Transverse colon (tissue), 4 donors: Measurements from ENCODE around the gene TBCEL. TPM values are rescaled to one million over a fixed set of nuclear protein-coding genes. Genes with fewer than 3 reads are reported as not detected.

Experiments
- DNase-seq: peaks from one replicate; pipeline ENCODE4 v3.0.0-alpha.2; 2019
- H3K27ac ChIP-seq, 4 donors: fragments of 200-600 bp; sonication (generic); 2 replicates each; pipeline ENCODE4 v1.5.1; 2016 to 2018; ENCODE audit warnings: inconsistent platforms in 4 of 4
- H3K27me3 ChIP-seq: fragments of 200-600 bp; sonication (generic); 2 replicates; pipeline ENCODE4 v1.5.1; 2017; ENCODE audit warnings: inconsistent platforms
- H3K36me3 ChIP-seq, 4 donors: fragments of 200-600 bp; sonication (generic); 2 replicates each; pipeline ENCODE4 v1.5.1; 2017 to 2019; ENCODE audit warnings: inconsistent platforms in 4 of 4
- H3K4me1 ChIP-seq, 4 donors: fragments of 200-600 bp; sonication (generic); 2 replicates each; pipeline ENCODE4 v1.5.1; 2017 to 2020; ENCODE audit warnings: inconsistent platforms in 4 of 4
- H3K4me3 ChIP-seq, 4 donors: fragments of 200-600 bp; sonication (generic); 1 replicate in 1 of 4; 2 replicates in 3 of 4; pipeline versions ENCODE4 v1.5.1 to v1.6.1; 2017 to 2019; ENCODE audit warnings: inconsistent platforms in 4 of 4
- H3K9me3 ChIP-seq, 2 donors: fragments of 200-600 bp; sonication (generic); 2 replicates each; pipeline ENCODE4 v1.5.1; 2017 to 2019; ENCODE audit warnings: inconsistent platforms in 2 of 2
- CTCF ChIP-seq, 5 experiments: fragments of 200-600 bp in 3 of 5; fragments of 450-650 bp in 2 of 5; sonication (generic) in 3 of 5; IDR thresholded peaks; 1 replicate in 2 of 5; 2 replicates in 3 of 5; pipeline ENCODE4 v1.5.1; 2016 to 2017; ENCODE audit warnings: antibody characterized with exemption in 5 of 5, inconsistent platforms in 3 of 5, mild to moderate bottlenecking in 2 of 5, moderate library complexity in 1 of 5
- EP300 ChIP-seq: sonication (generic); formaldehyde crosslinking; IDR thresholded peaks from one replicate; pipeline ENCODE4 v1.6.1; 2017; ENCODE audit warnings: antibody characterized with exemption, low read depth
- POLR2A ChIP-seq: fragments of 450-650 bp; IDR thresholded peaks from one replicate; pipeline ENCODE4 v1.6.1; 2016; ENCODE audit warnings: antibody characterized with exemption, mild to moderate bottlenecking, moderate library complexity
- POLR2AphosphoS5 ChIP-seq, 3 donors: sonication (generic); formaldehyde crosslinking; IDR thresholded peaks; one replicate each; pipeline ENCODE4 v1.6.1; 2016; ENCODE audit warnings: antibody characterized with exemption in 3 of 3
- WGBS, 2 donors: methylation state at CpG; one replicate each; pipeline ENCODE4 v1.1.5; 2018; ENCODE audit warnings: low coverage in 1 of 2; 5-methylcytosine and 5-hydroxymethylcytosine counted together
- in situ Hi-C, 4 donors: fragments of 200-750 bp; cut with MboI; loops; one replicate each; pipeline versions ENCODE4 v1.15.0 to v1.15.1; 2017; ENCODE audit warnings: low sequenced_read_pairs in 3 of 4, low pct_ligation_motif_present in 1 of 4, low pct_unique_long_range_greater_than_20kb in 1 of 4
- intact Hi-C: fragments of 100-400 bp; cut with DNase I; formaldehyde crosslinking; loops from one replicate; pipeline ENCODE4 v1.15.1; 2023; ENCODE audit warnings: low total_unique reads
- total RNA-seq, 4 donors: library from RNA; depleted of rRNA; stranded (reverse); fragments of >200 nt; gene quantifications; one replicate each; pipeline ENCODE4 v1.1.0, GENCODE V29; 2016

Gene TBCEL
- total RNA-seq, 4 donors from 2014 or later = 7.2 to 16.5 (median 10.5) TPM

- Histone ChIP-seq H3K36me3 (no peaks in the 10 kb centered on the region), H3K4me1 (no peaks in the 10 kb centered on the region), H3K9me3 (peaks cover 0 to 5% of the 10 kb centered on the region in 2 donors), H3K4me3 (no peak overlapping the region), H3K27me3 (no peaks in the 10 kb centered on the region), H3K27ac (no peak overlapping the region)
- 46 to 74% methylated on average over 4 to 6 of the region's 6 CpGs for WGBS, 2 donors
- in situ Hi-C loops (loop anchor here in 2 of 4 donors (25.0 kb wide), 2 partner anchors 180 to 605 kb away; partner anchors contain the start of gene GRIK4 (in 1 of the 2)), intact Hi-C loops (no loop called here)
- TF ChIP-seq EP300 = no peak
- TF ChIP-seq POLR2AphosphoS5 (IDR thresholded peaks at IDR 0.05) = no peak
- TF ChIP-seq POLR2A = no peak
- TF ChIP-seq CTCF (IDR thresholded peaks at IDR 0.05) = no peak
- no peak for DNase-seq
Observed at GRCh38 chr11:121117788-121118187, 93.9 kb downstream of the TBCEL start.

- no peaks in the 10 kb centered on the region for H3K27me3 ChIP-seq
- 40 to 68% methylated on average over 1 of the region's 1 CpG for WGBS, 2 donors
- H3K27ac ChIP-seq = no peak overlapping the region
- H3K36me3 ChIP-seq = no peaks in the 10 kb centered on the region
- no peaks in the 10 kb centered on the region for H3K4me1 ChIP-seq
- no peak overlapping the region for H3K4me3 ChIP-seq
- H3K9me3 ChIP-seq = peaks cover 0 to 5% of the 10 kb centered on the region in 2 donors
- in situ Hi-C loops = loop anchor here in 2 of 4 donors (25.0 kb wide), 2 partner anchors 182 to 607 kb away; partner anchors contain the start of gene GRIK4 (in 1 of the 2)
- DNase-seq = no peak
- TF ChIP-seq POLR2AphosphoS5 (IDR thresholded peaks at IDR 0.05) (no peak), EP300 (no peak), POLR2A (no peak), CTCF (IDR thresholded peaks at IDR 0.05) (no peak)
- intact Hi-C loops = no loop called here
Observed at GRCh38 chr11:121119440-121119839, 95.5 kb downstream of the TBCEL start.

GRCh38 chr11:121122328-121122727 is 98.4 kb downstream of the TBCEL start:
- intact Hi-C loops (no loop called here), in situ Hi-C loops (loop anchor here in 2 of 4 donors (25.0 kb wide), 2 partner anchors 185 to 610 kb away; partner anchors contain the start of gene GRIK4 (in 1 of the 2))
- no peak overlapping the region for H3K4me3 ChIP-seq
- no peaks in the 10 kb centered on the region for H3K36me3 ChIP-seq
- peaks cover 0 to 5% of the 10 kb centered on the region in 2 donors for H3K9me3 ChIP-seq
- no peaks in the 10 kb centered on the region for H3K27me3 ChIP-seq
- no peak overlapping the region for H3K27ac ChIP-seq
- 91 to 100% methylated on average over 2 to 3 of the region's 3 CpGs for WGBS, 2 donors
- TF ChIP-seq POLR2AphosphoS5 (IDR thresholded peaks at IDR 0.05) (no peak), POLR2A (no peak), CTCF (IDR thresholded peaks at IDR 0.05) (no peak), EP300 (no peak)
- DNase-seq = no peak
- H3K4me1 ChIP-seq = no peaks in the 10 kb centered on the region

GRCh38 chr11:121123496-121124069 is 99.7 kb downstream of the TBCEL start:
- in situ Hi-C loops = loop anchor here in 2 of 4 donors (25.0 kb wide), 2 partner anchors 186 to 611 kb away; partner anchors contain the start of gene GRIK4 (in 1 of the 2)
- no peak for DNase-seq
- peaks cover 0 to 5% of the 10 kb centered on the region in 2 donors for H3K9me3 ChIP-seq
- H3K27me3 ChIP-seq = no peaks in the 10 kb centered on the region
- no peak overlapping the region for H3K4me3 ChIP-seq
- intact Hi-C loops = no loop called here
- H3K36me3 ChIP-seq = no peaks in the 10 kb centered on the region
- no peaks in the 10 kb centered on the region for H3K4me1 ChIP-seq
- no peak overlapping the region for H3K27ac ChIP-seq
- 79% methylated on average over 6 of the region's 6 CpGs; no CpG with 5 or more reads in 1 of the 2 donors for WGBS, 2 donors
- no peak for TF ChIP-seq POLR2A
- TF ChIP-seq POLR2AphosphoS5 (IDR thresholded peaks at IDR 0.05) = no peak
- TF ChIP-seq CTCF (IDR thresholded peaks at IDR 0.05) = no peak
- TF ChIP-seq EP300 = no peak
